Measurements from ENCODE around the gene PRELP.

PRELP gene

DNA sequence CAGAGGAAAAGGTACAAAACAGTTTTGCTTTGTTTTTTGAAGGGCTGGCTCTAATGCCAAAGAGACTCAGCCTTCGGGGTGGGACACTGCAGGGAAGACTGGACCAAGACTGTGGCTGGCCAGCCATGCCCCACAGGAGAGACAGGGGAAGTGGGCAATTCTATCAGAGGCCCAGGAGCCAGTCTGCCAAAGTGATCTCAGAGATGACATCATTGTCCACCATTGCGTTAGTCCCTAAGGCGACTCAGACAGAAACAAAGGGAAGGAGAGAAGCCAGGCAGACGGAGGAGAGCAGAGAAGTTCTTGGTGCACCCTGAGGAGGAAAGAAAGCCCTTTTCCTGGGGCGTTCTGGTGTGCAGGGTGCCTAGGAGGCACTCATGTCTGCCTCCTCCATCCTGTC is 44.7 kb downstream of the PRELP start:
- Histone ChIP-seq H3K27ac (ENCODE audit: poor library complexity, severe bottlenecking) (no peak overlapping the region), H3K9me3 (ENCODE audit: severe bottlenecking) (no peaks in the 10 kb centered on the region), H3K4me3 (ENCODE audit: severe bottlenecking) (no peak overlapping the region), H3K36me3 (ENCODE audit: low read depth) (no peaks in the 10 kb centered on the region), H3K27me3 (ENCODE audit: insufficient read depth, poor library complexity, severe bottlenecking) (no peaks in the 10 kb centered on the region), H3K4me1 (ENCODE audit: insufficient read depth, poor library complexity, severe bottlenecking) (no peaks in the 10 kb centered on the region)
- no peak for DNase-seq (ENCODE audit: low spot score)
- no peak for TF ChIP-seq CTCF (IDR thresholded peaks at IDR 0.05; ENCODE audit: poor library complexity, severe bottlenecking)
- no peak for ATAC-seq (ENCODE audit: low read depth)

DNA sequence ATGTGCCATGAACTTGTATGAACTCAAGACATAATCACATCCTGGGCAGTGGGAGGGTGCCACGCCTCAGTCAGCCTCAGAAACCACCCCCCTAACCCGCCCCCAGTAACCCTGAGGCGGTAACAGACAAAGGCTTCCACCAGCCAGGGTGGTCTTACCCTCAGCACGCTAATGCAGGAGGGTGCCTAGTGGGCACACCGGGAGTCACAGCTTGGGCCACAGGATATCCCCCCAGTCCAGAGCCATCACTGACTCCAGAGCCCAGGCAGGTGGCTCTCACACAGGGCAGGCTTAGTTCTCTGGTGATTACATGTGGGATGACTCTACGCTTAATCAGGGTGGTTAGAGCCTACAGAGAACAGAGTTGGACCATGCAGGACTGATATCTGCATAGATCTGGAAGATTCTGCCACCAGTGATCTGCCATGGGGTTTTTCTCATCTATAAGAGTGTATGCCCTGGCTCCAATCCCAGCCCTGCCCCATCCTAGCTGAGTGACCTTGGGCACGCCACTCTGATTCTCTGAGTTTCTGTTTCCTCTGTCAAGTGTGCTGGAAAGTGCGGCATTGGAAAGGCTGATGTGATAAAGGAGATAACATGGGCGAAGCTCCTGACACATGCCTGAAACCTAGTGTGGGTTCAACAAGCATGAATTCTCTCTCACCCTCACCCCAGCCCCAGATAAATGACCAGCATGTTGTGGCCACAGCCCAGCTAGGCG is 45.6 kb downstream of the PRELP start:
- H3K36me3 ChIP-seq (ENCODE audit: low read depth), result no peaks in the 10 kb centered on the region
- H3K9me3 ChIP-seq (ENCODE audit: severe bottlenecking), result no peaks in the 10 kb centered on the region
- H3K27ac ChIP-seq (ENCODE audit: poor library complexity, severe bottlenecking), result no peak overlapping the region
- H3K27me3 ChIP-seq (ENCODE audit: insufficient read depth, poor library complexity, severe bottlenecking), result no peaks in the 10 kb centered on the region
- DNase-seq (ENCODE audit: low spot score), result no peak
- H3K4me1 ChIP-seq (ENCODE audit: insufficient read depth, poor library complexity, severe bottlenecking), result peaks cover 2% of the 10 kb centered on the region
- H3K4me3 ChIP-seq (ENCODE audit: severe bottlenecking), result no peak overlapping the region
- TF ChIP-seq CTCF (IDR thresholded peaks at IDR 0.05; ENCODE audit: poor library complexity, severe bottlenecking), result no peak
- no peak for ATAC-seq (ENCODE audit: low read depth)

- Histone ChIP-seq H3K36me3 (ENCODE audit: low read depth) (no peaks in the 10 kb centered on the region), H3K27ac (ENCODE audit: poor library complexity, severe bottlenecking) (no peak overlapping the region), H3K4me3 (ENCODE audit: severe bottlenecking) (no peak overlapping the region), H3K9me3 (ENCODE audit: severe bottlenecking) (no peaks in the 10 kb centered on the region), H3K4me1 (ENCODE audit: insufficient read depth, poor library complexity, severe bottlenecking) (peaks cover 7% of the 10 kb centered on the region), H3K27me3 (ENCODE audit: insufficient read depth, poor library complexity, severe bottlenecking) (no peaks in the 10 kb centered on the region)
- ATAC-seq (ENCODE audit: low read depth), result no peak
- DNase-seq (ENCODE audit: low spot score), result no peak
- TF ChIP-seq CTCF (IDR thresholded peaks at IDR 0.05; ENCODE audit: poor library complexity, severe bottlenecking), result no peak
These were observed 46.2 kb downstream of the PRELP start for GRCh38 chr1:203521812-203522211.

GRCh38 chr1:203522237-203522636 is 46.6 kb downstream of the PRELP start:
- DNase-seq (ENCODE audit: low spot score) (no peak), ATAC-seq (ENCODE audit: low read depth) (no peak)
- Histone ChIP-seq H3K4me1 (ENCODE audit: insufficient read depth, poor library complexity, severe bottlenecking) (peaks cover 7% of the 10 kb centered on the region), H3K27me3 (ENCODE audit: insufficient read depth, poor library complexity, severe bottlenecking) (no peaks in the 10 kb centered on the region), H3K4me3 (ENCODE audit: severe bottlenecking) (no peak overlapping the region), H3K27ac (ENCODE audit: poor library complexity, severe bottlenecking) (no peak overlapping the region), H3K36me3 (ENCODE audit: low read depth) (no peaks in the 10 kb centered on the region), H3K9me3 (ENCODE audit: severe bottlenecking) (no peaks in the 10 kb centered on the region)
- TF ChIP-seq CTCF (IDR thresholded peaks at IDR 0.05; ENCODE audit: poor library complexity, severe bottlenecking), result no peak

- TF ChIP-seq CTCF (IDR thresholded peaks at IDR 0.05; ENCODE audit: poor library complexity, severe bottlenecking), result no peak
- Histone ChIP-seq H3K9me3 (ENCODE audit: severe bottlenecking) (no peaks in the 10 kb centered on the region), H3K36me3 (ENCODE audit: low read depth) (no peaks in the 10 kb centered on the region), H3K27me3 (ENCODE audit: insufficient read depth, poor library complexity, severe bottlenecking) (no peaks in the 10 kb centered on the region), H3K4me3 (ENCODE audit: severe bottlenecking) (no peak overlapping the region), H3K4me1 (ENCODE audit: insufficient read depth, poor library complexity, severe bottlenecking) (peaks cover 7% of the 10 kb centered on the region), H3K27ac (ENCODE audit: poor library complexity, severe bottlenecking) (no peak overlapping the region)
- ATAC-seq (ENCODE audit: low read depth) (no peak), DNase-seq (ENCODE audit: low spot score) (no peak)
These were observed 48.1 kb downstream of the PRELP start for GRCh38 chr1:203523667-203524066.

Data from RWPE2 (cell line).